ENCODE data around the gene RABGAP1. TPM values are rescaled to one million over a fixed set of nuclear protein-coding genes. Genes with fewer than 3 reads are reported as not detected.

The RABGAP1 gene
- total and polyA plus RNA-seq, 2 experiments from 2014 or later: 8.5 to 33.9 TPM

DNA sequence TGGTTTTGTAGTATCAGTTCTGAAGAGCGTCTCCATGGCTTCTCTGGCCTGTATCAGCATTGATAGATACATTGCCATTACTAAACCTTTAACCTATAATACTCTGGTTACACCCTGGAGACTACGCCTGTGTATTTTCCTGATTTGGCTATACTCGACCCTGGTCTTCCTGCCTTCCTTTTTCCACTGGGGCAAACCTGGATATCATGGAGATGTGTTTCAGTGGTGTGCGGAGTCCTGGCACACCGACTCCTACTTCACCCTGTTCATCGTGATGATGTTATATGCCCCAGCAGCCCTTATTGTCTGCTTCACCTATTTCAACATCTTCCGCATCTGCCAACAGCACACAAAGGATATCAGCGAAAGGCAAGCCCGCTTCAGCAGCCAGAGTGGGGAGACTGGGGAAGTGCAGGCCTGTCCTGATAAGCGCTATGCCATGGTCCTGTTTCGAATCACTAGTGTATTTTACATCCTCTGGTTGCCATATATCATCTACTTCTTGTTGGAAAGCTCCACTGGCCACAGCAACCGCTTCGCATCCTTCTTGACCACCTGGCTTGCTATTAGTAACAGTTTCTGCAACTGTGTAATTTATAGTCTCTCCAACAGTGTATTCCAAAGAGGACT is 94.2 kb downstream of the RABGAP1 start (continued):
- TF ChIP-seq, protein P1, sequence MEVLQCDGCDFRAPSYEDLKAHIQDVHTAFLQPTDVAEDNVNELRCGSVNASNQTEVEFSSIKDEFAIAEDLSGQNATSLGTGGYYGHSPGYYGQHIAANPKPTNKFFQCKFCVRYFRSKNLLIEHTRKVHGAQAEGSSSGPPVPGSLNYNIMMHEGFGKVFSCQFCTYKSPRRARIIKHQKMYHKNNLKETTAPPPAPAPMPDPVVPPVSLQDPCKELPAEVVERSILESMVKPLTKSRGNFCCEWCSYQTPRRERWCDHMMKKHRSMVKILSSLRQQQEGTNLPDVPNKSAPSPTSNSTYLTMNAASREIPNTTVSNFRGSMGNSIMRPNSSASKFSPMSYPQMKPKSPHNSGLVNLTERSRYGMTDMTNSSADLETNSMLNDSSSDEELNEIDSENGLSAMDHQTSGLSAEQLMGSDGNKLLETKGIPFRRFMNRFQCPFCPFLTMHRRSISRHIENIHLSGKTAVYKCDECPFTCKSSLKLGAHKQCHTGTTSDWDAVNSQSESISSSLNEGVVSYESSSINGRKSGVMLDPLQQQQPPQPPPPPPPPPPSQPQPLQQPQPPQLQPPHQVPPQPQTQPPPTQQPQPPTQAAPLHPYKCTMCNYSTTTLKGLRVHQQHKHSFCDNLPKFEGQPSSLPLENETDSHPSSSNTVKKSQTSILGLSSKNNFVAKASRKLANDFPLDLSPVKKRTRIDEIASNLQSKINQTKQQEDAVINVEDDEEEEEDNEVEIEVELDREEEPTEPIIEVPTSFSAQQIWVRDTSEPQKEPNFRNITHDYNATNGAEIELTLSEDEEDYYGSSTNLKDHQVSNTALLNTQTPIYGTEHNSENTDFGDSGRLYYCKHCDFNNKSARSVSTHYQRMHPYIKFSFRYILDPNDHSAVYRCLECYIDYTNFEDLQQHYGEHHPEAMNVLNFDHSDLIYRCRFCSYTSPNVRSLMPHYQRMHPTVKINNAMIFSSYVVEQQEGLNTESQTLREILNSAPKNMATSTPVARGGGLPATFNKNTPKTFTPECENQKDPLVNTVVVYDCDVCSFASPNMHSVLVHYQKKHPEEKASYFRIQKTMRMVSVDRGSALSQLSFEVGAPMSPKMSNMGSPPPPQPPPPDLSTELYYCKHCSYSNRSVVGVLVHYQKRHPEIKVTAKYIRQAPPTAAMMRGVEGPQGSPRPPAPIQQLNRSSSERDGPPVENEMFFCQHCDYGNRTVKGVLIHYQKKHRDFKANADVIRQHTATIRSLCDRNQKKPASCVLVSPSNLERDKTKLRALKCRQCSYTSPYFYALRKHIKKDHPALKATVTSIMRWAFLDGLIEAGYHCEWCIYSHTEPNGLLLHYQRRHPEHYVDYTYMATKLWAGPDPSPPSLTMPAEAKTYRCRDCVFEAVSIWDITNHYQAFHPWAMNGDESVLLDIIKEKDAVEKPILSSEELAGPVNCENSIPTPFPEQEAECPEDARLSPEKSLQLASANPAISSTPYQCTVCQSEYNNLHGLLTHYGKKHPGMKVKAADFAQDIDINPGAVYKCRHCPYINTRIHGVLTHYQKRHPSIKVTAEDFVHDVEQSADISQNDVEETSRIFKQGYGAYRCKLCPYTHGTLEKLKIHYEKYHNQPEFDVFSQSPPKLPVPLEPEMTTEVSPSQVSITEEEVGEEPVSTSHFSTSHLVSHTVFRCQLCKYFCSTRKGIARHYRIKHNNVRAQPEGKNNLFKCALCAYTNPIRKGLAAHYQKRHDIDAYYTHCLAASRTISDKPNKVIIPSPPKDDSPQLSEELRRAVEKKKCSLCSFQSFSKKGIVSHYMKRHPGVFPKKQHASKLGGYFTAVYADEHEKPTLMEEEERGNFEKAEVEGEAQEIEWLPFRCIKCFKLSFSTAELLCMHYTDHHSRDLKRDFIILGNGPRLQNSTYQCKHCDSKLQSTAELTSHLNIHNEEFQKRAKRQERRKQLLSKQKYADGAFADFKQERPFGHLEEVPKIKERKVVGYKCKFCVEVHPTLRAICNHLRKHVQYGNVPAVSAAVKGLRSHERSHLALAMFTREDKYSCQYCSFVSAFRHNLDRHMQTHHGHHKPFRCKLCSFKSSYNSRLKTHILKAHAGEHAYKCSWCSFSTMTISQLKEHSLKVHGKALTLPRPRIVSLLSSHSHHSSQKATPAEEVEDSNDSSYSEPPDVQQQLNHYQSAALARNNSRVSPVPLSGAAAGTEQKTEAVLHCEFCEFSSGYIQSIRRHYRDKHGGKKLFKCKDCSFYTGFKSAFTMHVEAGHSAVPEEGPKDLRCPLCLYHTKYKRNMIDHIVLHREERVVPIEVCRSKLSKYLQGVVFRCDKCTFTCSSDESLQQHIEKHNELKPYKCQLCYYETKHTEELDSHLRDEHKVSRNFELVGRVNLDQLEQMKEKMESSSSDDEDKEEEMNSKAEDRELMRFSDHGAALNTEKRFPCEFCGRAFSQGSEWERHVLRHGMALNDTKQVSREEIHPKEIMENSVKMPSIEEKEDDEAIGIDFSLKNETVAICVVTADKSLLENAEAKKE (CRISPR knock-in tag; IDR thresholded peaks at IDR 0.05): no peak
- TF ChIP-seq ZNF114 (CRISPR knock-in tag; IDR thresholded peaks at IDR 0.05) (no peak), NANOG (IDR thresholded peaks at IDR 0.05; ENCODE audit: borderline replicate concordance) (no peak)
- TF ChIP-seq, protein P2, sequence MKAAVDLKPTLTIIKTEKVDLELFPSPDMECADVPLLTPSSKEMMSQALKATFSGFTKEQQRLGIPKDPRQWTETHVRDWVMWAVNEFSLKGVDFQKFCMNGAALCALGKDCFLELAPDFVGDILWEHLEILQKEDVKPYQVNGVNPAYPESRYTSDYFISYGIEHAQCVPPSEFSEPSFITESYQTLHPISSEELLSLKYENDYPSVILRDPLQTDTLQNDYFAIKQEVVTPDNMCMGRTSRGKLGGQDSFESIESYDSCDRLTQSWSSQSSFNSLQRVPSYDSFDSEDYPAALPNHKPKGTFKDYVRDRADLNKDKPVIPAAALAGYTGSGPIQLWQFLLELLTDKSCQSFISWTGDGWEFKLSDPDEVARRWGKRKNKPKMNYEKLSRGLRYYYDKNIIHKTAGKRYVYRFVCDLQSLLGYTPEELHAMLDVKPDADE (IDR thresholded peaks at IDR 0.05): no peak

DNA sequence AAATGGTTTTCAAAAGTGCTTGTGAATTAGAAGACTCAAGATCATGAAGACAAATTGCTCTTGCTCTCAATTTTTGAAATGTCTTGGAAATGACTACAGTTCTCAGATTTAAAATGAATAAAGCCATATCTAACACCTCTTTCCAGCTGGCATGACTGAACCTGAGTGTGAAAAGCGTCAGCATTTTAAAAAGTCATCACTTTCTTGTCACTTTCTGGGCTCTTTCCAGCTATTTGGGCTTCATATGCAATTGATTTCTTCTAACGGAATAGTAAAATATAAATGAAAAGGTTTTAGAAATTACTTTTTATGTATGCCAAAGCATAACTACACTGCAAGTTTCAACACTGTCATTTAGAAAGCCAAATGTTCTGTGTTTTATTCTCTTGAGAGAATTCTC is 95.0 kb downstream of the RABGAP1 start:
- H3K79me2 ChIP-seq (replicated peaks; ENCODE audit: insufficient read depth): no peaks in the 10 kb centered on the region
- no peaks in the 10 kb centered on the region for H3F3A ChIP-seq (replicated peaks; ENCODE audit: low read depth)
- no peak overlapping the region for H2AFZ ChIP-seq
- ATAC-seq (no peak), DNase-seq (ENCODE audit: low spot score) (no peak)
- H3K4me3 ChIP-seq: no peak overlapping the region
- Mint-ChIP-seq H3K27ac (no peak overlapping the region), H3K4me3 (no peak overlapping the region), H3K27me3 (ENCODE audit: insufficient read depth, low read depth, poor library complexity) (no peaks in the 10 kb centered on the region), H3K36me3 (ENCODE audit: low read depth) (no peaks in the 10 kb centered on the region), H3K9me3 (no peaks in the 10 kb centered on the region), H3K4me1 (peaks cover 7% of the 10 kb centered on the region)
- H4K20me1 ChIP-seq (replicated peaks; ENCODE audit: insufficient read depth): no peaks in the 10 kb centered on the region
- H3K4me1 ChIP-seq (ENCODE audit: insufficient read depth): no peaks in the 10 kb centered on the region
- H3K27me3 ChIP-seq (ENCODE audit: insufficient read depth): no peaks in the 10 kb centered on the region
- no peaks in the 10 kb centered on the region for H3K9me2 ChIP-seq (ENCODE audit: insufficient read depth)
- H3K36me3 ChIP-seq (ENCODE audit: insufficient read depth): no peaks in the 10 kb centered on the region
- H3K4me2 ChIP-seq: no peak overlapping the region
- no peak overlapping the region for H3K27ac ChIP-seq (ENCODE audit: low read depth)
- TF ChIP-seq, protein P3, sequence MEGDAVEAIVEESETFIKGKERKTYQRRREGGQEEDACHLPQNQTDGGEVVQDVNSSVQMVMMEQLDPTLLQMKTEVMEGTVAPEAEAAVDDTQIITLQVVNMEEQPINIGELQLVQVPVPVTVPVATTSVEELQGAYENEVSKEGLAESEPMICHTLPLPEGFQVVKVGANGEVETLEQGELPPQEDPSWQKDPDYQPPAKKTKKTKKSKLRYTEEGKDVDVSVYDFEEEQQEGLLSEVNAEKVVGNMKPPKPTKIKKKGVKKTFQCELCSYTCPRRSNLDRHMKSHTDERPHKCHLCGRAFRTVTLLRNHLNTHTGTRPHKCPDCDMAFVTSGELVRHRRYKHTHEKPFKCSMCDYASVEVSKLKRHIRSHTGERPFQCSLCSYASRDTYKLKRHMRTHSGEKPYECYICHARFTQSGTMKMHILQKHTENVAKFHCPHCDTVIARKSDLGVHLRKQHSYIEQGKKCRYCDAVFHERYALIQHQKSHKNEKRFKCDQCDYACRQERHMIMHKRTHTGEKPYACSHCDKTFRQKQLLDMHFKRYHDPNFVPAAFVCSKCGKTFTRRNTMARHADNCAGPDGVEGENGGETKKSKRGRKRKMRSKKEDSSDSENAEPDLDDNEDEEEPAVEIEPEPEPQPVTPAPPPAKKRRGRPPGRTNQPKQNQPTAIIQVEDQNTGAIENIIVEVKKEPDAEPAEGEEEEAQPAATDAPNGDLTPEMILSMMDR (conservative IDR thresholded peaks at IDR 0.05; ENCODE audit: low read depth in 2 of 2): no peak
- TF ChIP-seq, protein P4, sequence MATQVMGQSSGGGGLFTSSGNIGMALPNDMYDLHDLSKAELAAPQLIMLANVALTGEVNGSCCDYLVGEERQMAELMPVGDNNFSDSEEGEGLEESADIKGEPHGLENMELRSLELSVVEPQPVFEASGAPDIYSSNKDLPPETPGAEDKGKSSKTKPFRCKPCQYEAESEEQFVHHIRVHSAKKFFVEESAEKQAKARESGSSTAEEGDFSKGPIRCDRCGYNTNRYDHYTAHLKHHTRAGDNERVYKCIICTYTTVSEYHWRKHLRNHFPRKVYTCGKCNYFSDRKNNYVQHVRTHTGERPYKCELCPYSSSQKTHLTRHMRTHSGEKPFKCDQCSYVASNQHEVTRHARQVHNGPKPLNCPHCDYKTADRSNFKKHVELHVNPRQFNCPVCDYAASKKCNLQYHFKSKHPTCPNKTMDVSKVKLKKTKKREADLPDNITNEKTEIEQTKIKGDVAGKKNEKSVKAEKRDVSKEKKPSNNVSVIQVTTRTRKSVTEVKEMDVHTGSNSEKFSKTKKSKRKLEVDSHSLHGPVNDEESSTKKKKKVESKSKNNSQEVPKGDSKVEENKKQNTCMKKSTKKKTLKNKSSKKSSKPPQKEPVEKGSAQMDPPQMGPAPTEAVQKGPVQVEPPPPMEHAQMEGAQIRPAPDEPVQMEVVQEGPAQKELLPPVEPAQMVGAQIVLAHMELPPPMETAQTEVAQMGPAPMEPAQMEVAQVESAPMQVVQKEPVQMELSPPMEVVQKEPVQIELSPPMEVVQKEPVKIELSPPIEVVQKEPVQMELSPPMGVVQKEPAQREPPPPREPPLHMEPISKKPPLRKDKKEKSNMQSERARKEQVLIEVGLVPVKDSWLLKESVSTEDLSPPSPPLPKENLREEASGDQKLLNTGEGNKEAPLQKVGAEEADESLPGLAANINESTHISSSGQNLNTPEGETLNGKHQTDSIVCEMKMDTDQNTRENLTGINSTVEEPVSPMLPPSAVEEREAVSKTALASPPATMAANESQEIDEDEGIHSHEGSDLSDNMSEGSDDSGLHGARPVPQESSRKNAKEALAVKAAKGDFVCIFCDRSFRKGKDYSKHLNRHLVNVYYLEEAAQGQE (IDR thresholded peaks at IDR 0.05; ENCODE audit: unreplicated experiment): no peak
- TF ChIP-seq ZNF331 (CRISPR knock-in tag; IDR thresholded peaks at IDR 0.05; ENCODE audit: low read depth): no peak
- TF ChIP-seq, protein P2 (IDR thresholded peaks at IDR 0.05): no peak

All from GM23338 (cell line).